GM18511 (cell line): ENCODE measurements around the gene C5orf46.
"Not testable (repeated sequence)": the region's sequence is repeated elsewhere in the genome, so short reads cannot be mapped to it uniquely, and the experiment has no call there.

Experiments
- ATAC-seq: cut with Tn5 transposase; IDR thresholded peaks from one replicate; pipeline ENCODE4 v1.9.1; 2021; ENCODE audit warnings: mild to moderate bottlenecking, moderate library complexity; ENCODE audit not compliant: unreplicated experiment

Gene C5orf46

GRCh38 chr5:147895864-147896263 is 10.5 kb downstream of the C5orf46 start:
- ATAC-seq: no peak

GRCh38 chr5:147893820-147894219 is 12.5 kb downstream of the C5orf46 start:
- no peak for ATAC-seq

- no peak for ATAC-seq
Measured at GRCh38 chr5:147892696-147893296, 13.5 kb downstream of the C5orf46 start.

GRCh38 chr5:147887930-147888329 is 18.4 kb downstream of the C5orf46 start:
- ATAC-seq: no peak

- no peak for ATAC-seq
Measured at GRCh38 chr5:147887026-147887627, 19.2 kb downstream of the C5orf46 start.

GRCh38 chr5:147882586-147883313 is 23.6 kb downstream of the C5orf46 start:
- ATAC-seq: no peak

- ATAC-seq: no peak
Measured at GRCh38 chr5:147880487-147880886, 25.9 kb downstream of the C5orf46 start.

GRCh38 chr5:147879784-147880183 is 26.6 kb downstream of the C5orf46 start:
- ATAC-seq: no peak

- ATAC-seq: no peak
Measured at GRCh38 chr5:147878066-147878759, 28.1 kb downstream of the C5orf46 start, which contains the start of gene SCGB3A2. SCGB3A2 (plus strand) TSS chr5:147878711; CDS start chr5:147878804, 93 bp downstream.

- no peak for ATAC-seq
Measured at GRCh38 chr5:147876626-147877025, 29.7 kb downstream of the C5orf46 start.

GRCh38 chr5:147876141-147876540 is 30.2 kb downstream of the C5orf46 start:
- no peak for ATAC-seq

- ATAC-seq: no peak
Measured at GRCh38 chr5:147874910-147875367, 31.4 kb downstream of the C5orf46 start.

- not testable (repeated sequence) for ATAC-seq
Measured at GRCh38 chr5:147874118-147874875, 32.0 kb downstream of the C5orf46 start.

GRCh38 chr5:147872744-147873435 is 33.4 kb downstream of the C5orf46 start:
- ATAC-seq: not testable (repeated sequence)

- ATAC-seq: not testable (repeated sequence)
Measured at GRCh38 chr5:147871980-147872549, 34.3 kb downstream of the C5orf46 start.

GRCh38 chr5:147869892-147870291 is 36.4 kb downstream of the C5orf46 start:
- not testable (repeated sequence) for ATAC-seq

GRCh38 chr5:147869112-147869511 is 37.2 kb downstream of the C5orf46 start:
- ATAC-seq: no peak

- no peak for ATAC-seq
Measured at GRCh38 chr5:147863454-147864158, 42.7 kb downstream of the C5orf46 start.

GRCh38 chr5:147860641-147861025 is 45.7 kb downstream of the C5orf46 start:
- no peak for ATAC-seq
